GM18507 (cell line): ENCODE data around the gene UBE2Q2.
"Not testable (repeated sequence)": the region's sequence is repeated elsewhere in the genome, so short reads cannot be mapped to it uniquely, and the experiment has no call there.

Source experiments
- DNase-seq: peaks from one replicate; pipeline ENCODE4 v3.0.0; 2011; ENCODE audit warnings: low read depth; ENCODE audit not compliant: insufficient read length; ENCODE audit errors: extremely low spot score
- FAIRE-seq: peaks from 2 replicates; lab custom pipeline; 2011; peaks lifted over from hg19 to GRCh38; lab: Jason Lieb, UNC

UBE2Q2 gene

GRCh38 chr15:75861750-75862402, 18.6 kb downstream of the UBE2Q2 start:
- DNase-seq (no peak), FAIRE-seq (no peak)

- FAIRE-seq: no peak
- no peak for DNase-seq
Observed at GRCh38 chr15:75862796-75863195, 19.5 kb downstream of the UBE2Q2 start.

- no peak for DNase-seq
- no peak for FAIRE-seq
Observed at GRCh38 chr15:75864213-75865059, 21.2 kb downstream of the UBE2Q2 start.

- not testable (repeated sequence) for FAIRE-seq, DNase-seq
Observed at GRCh38 chr15:75866045-75866444, 22.8 kb downstream of the UBE2Q2 start.

- FAIRE-seq (no peak), DNase-seq (no peak)
Observed at GRCh38 chr15:75866916-75867315, 23.7 kb downstream of the UBE2Q2 start.

- FAIRE-seq: no peak
- no peak for DNase-seq
Observed at GRCh38 chr15:75867449-75867848, 24.2 kb downstream of the UBE2Q2 start.

- no peak for DNase-seq
- FAIRE-seq: no peak
Observed at GRCh38 chr15:75868019-75868418, 24.8 kb downstream of the UBE2Q2 start.

- no peak for DNase-seq
- no peak for FAIRE-seq
Observed at GRCh38 chr15:75869446-75869845, 26.2 kb downstream of the UBE2Q2 start.

GRCh38 chr15:75871589-75871988, 28.3 kb downstream of the UBE2Q2 start:
- DNase-seq, FAIRE-seq: not testable (repeated sequence)

GRCh38 chr15:75872403-75872990, 29.2 kb downstream of the UBE2Q2 start:
- no peak for FAIRE-seq

GRCh38 chr15:75884041-75884440, 40.8 kb downstream of the UBE2Q2 start:
- DNase-seq (no peak), FAIRE-seq (no peak)

More at GRCh38 chr15:75872403-75872990, 29.2 kb downstream of the UBE2Q2 start:
- DNase-seq: no peak

GRCh38 chr15:75887178-75887577, 43.9 kb downstream of the UBE2Q2 start:
- FAIRE-seq (no peak), DNase-seq (no peak)

- no peak for FAIRE-seq
Observed at GRCh38 chr15:75891895-75892294, 48.6 kb downstream of the UBE2Q2 start.

GRCh38 chr15:75895731-75896130, 52.5 kb downstream of the UBE2Q2 start:
- FAIRE-seq: no peak

More at GRCh38 chr15:75891895-75892294, 48.6 kb downstream of the UBE2Q2 start:
- DNase-seq: no peak

GRCh38 chr15:75900577-75900976, 57.3 kb downstream of the UBE2Q2 start:
- DNase-seq (no peak), FAIRE-seq (no peak)

More at GRCh38 chr15:75895731-75896130, 52.5 kb downstream of the UBE2Q2 start:
- DNase-seq: no peak

- no peak for FAIRE-seq
- DNase-seq: no peak
Observed at GRCh38 chr15:75902129-75902557, 58.9 kb downstream of the UBE2Q2 start.

GRCh38 chr15:75903331-75904239, 60.3 kb downstream of the UBE2Q2 start, which contains the start of gene FBXO22:
Gene FBXO22 (plus strand): TSS chr15:75903878. CDS start chr15:75903964, 86 bp downstream.
- DNase-seq (peak; percentile 76), FAIRE-seq (peak; percentile 88)

- no peak for FAIRE-seq
- no peak for DNase-seq
Observed at GRCh38 chr15:75905231-75905630, 62.0 kb downstream of the UBE2Q2 start.

- FAIRE-seq, DNase-seq: not testable (repeated sequence)
Observed at GRCh38 chr15:75910355-75910754, 67.1 kb downstream of the UBE2Q2 start.
